GM12878 (cell line): Measurements from ENCODE around the gene RAPGEF4. TPM values are rescaled to one million over a fixed set of nuclear protein-coding genes. Genes with fewer than 3 reads are reported as not detected.

Experiments
- ATAC-seq: fragments of 200-7000 bp; cut with Tn5 transposase; 3 replicates; pipeline ENCODE4 v1.9.1; 2020; ENCODE audit warnings: mild to moderate bottlenecking, moderate library complexity
- BruUV-seq: library from RNA; stranded (reverse); fragments of 400-500 nt; replicated peaks from 2 replicates; lab custom pipeline; 2021; lab: Mats Ljungman, UMichigan
- CTCF ChIA-PET: fragments of 300-600 bp; sonication (Branson Sonifier 250); formaldehyde crosslinking; extraction: SDS; loops from one replicate; lab custom pipeline; 2021; ENCODE audit warnings: inconsistent platforms; lab: Yijun Ruan, JAX
- POLR2A ChIA-PET: fragments of 350-600 bp; formaldehyde crosslinking; extraction: SDS; loops from one replicate; lab custom pipeline; 2021; ENCODE audit warnings: inconsistent platforms; lab: Charles Lee
- RAD21 ChIA-PET: fragments of 300-600 bp; sonication (Branson Sonifier 250); formaldehyde crosslinking; loops from one replicate; lab custom pipeline; 2023; ENCODE audit warnings: antibody characterized with exemption; ENCODE audit not compliant: unreplicated experiment; lab: Charles Lee
- SMC1A ChIA-PET: fragments of 300-600 bp; sonication (Branson Sonifier 250); formaldehyde crosslinking; loops from one replicate; lab custom pipeline; 2023; ENCODE audit not compliant: unreplicated experiment, uncharacterized antibody; lab: Charles Lee
- DNase-seq: peaks from one replicate; pipeline ENCODE4 v3.0.0-alpha.2; 2011; ENCODE audit warnings: low read depth, low spot score
- FAIRE-seq: peaks from 3 replicates; lab custom pipeline; 2011; peaks lifted over from hg19 to GRCh38; lab: Jason Lieb, UNC
- H2AFZ ChIP-seq: 2 replicates; pipeline ENCODE4 v1.6.0; 2011; ENCODE audit warnings: low read depth, low read length, control low read depth; ENCODE audit not compliant: control insufficient read depth
- H3K27ac ChIP-seq: 2 replicates; pipeline ENCODE4 v1.5.1; 2011; ENCODE audit warnings: control low read depth; ENCODE audit not compliant: control insufficient read depth, insufficient read depth
- H3K27me3 ChIP-seq, 2 experiments: replicated peaks in 1 of 2; 2 replicates each; pipeline versions ENCODE4 v1.6.0 to v1.6.1; 2011; ENCODE audit warnings: low read length in 1 of 2; ENCODE audit not compliant: control insufficient read depth in 2 of 2, insufficient read depth in 2 of 2
- H3K36me3 ChIP-seq, 2 experiments: 2 replicates each; pipeline ENCODE4 v1.5.1; 2011; ENCODE audit warnings: low read length in 1 of 2; ENCODE audit not compliant: control insufficient read depth in 2 of 2, insufficient read depth in 2 of 2
- H3K4me1 ChIP-seq: 2 replicates; pipeline ENCODE4 v1.6.1; 2011; ENCODE audit warnings: mild to moderate bottlenecking, low read length, moderate library complexity, mixed read lengths; ENCODE audit not compliant: control insufficient read depth, insufficient read depth
- H3K4me2 ChIP-seq: 2 replicates; pipeline ENCODE4 v1.6.0; 2011; ENCODE audit warnings: control low read depth; ENCODE audit not compliant: control insufficient read depth, insufficient read depth
- H3K4me3 ChIP-seq: fragments of 200-600 bp; sonication (generic); 2 replicates; pipeline ENCODE4 v1.5.1; 2016
- H3K79me2 ChIP-seq: 2 replicates; pipeline ENCODE4 v1.6.0; 2011; ENCODE audit warnings: low read length; ENCODE audit not compliant: control insufficient read depth, insufficient read depth
- H3K9ac ChIP-seq: 2 replicates; pipeline ENCODE4 v1.8.0; 2011; ENCODE audit warnings: low read length, control low read depth, mixed read lengths; ENCODE audit not compliant: control insufficient read depth, insufficient read depth
- H3K9me3 ChIP-seq: replicated peaks from 3 replicates; pipeline ENCODE4 v1.5.1; 2011; ENCODE audit warnings: mild to moderate bottlenecking, low read length; ENCODE audit not compliant: control insufficient read depth, insufficient read depth
- H4K20me1 ChIP-seq: 2 replicates; pipeline ENCODE4 v1.6.0; 2011; ENCODE audit not compliant: control insufficient read depth, insufficient read depth
- BCL11A ChIP-seq: IDR thresholded peaks from 2 replicates; pipeline ENCODE4 v1.6.1; 2011; ENCODE audit warnings: low read depth, low read length
- EED ChIP-seq: sonication (generic); IDR thresholded peaks from 2 replicates; pipeline ENCODE4 v1.6.1; 2016; ENCODE audit warnings: antibody characterized with exemption, low read depth
- IKZF1 ChIP-seq: fragments of 450-650 bp; conservative IDR thresholded peaks from 2 replicates; pipeline ENCODE4 v1.6.1; 2017; ENCODE audit warnings: antibody characterized with exemption, mild to moderate bottlenecking
- JUNB ChIP-seq: IDR thresholded peaks from 2 replicates; pipeline ENCODE4 v1.6.1; 2016; ENCODE audit warnings: antibody characterized with exemption, mild to moderate bottlenecking
- NR2F1 ChIP-seq: fragments of 450-650 bp; conservative IDR thresholded peaks from 2 replicates; pipeline ENCODE4 v1.6.1; 2017; ENCODE audit warnings: mild to moderate bottlenecking
- POU2F2 ChIP-seq: IDR thresholded peaks from 3 replicates; pipeline ENCODE4 v1.6.1; 2011; ENCODE audit warnings: low read depth, mild to moderate bottlenecking, low read length, borderline replicate concordance
- RUNX3 ChIP-seq: IDR thresholded peaks from 2 replicates; pipeline ENCODE4 v1.6.1; 2012; ENCODE audit warnings: low read length, inconsistent platforms
- SPI1 ChIP-seq: IDR thresholded peaks from 2 replicates; pipeline ENCODE4 v1.6.1; 2011; ENCODE audit warnings: low read depth, mild to moderate bottlenecking, low read length, moderate library complexity, borderline replicate concordance; ENCODE audit not compliant: insufficient read depth
- WGBS: methylation state at CpG from one replicate; pipeline ENCODE4 v1.1.6; 2016; ENCODE audit warnings: low lambda C conversion rate; ENCODE audit not compliant: insufficient replicate concordance, insufficient coverage; ENCODE audit errors: missing lambda C conversion rate; 5-methylcytosine and 5-hydroxymethylcytosine counted together
- in situ Hi-C: fragments of 300-500 bp; cut with MboI; formaldehyde crosslinking; loops from 9 replicates; pipeline ENCODE4 v1.14.3; 2018; ENCODE audit warnings: mixed read lengths
- intact Hi-C: fragments of 100-400 bp; cut with micrococcal nuclease; formaldehyde crosslinking; loops from one replicate; pipeline ENCODE4 v1.14.2; 2022; ENCODE audit not compliant: unreplicated experiment
- polyA plus RNA-seq, 11 experiments: library from polyadenylated mRNA; depleted of rRNA in 4 of 11; unstranded in 6 of 11; stranded (reverse) in 5 of 11; fragments of >200 nt; fragmentation: Nextera tagmentation in 4 of 11; fragmentation: Illumina TruSeq in 1 of 11; extraction: Ambion mirVana in 4 of 11; extraction: Trizol in 1 of 11; gene quantifications; 1 replicate in 1 of 11; 2 replicates in 10 of 11; pipeline versions ENCODE4 v1.2.1 to v1.2.3, GENCODE V29; 2011 to 2016; ENCODE audit warnings: inconsistent platforms in 2 of 11, missing spikeins in 2 of 11, low read depth in 1 of 11
- total RNA-seq, 4 experiments: library from RNA; depleted of rRNA in 3 of 4; stranded (reverse); fragments of >200 nt in 3 of 4; fragmentation: Illumina TruSeq in 1 of 4; extraction: Trizol in 1 of 4; gene quantifications; 2 replicates each; pipeline versions ENCODE4 v1.2.1 to v1.2.3, GENCODE V29; 2013 to 2021
- TF ChIP-seq, protein P1 (sequence below): IDR thresholded peaks from 2 replicates; pipeline ENCODE4 v1.6.1; 2012; ENCODE audit warnings: low read length, inconsistent platforms
- TF ChIP-seq, protein P2 (sequence below): IDR thresholded peaks from 2 replicates; pipeline ENCODE4 v1.6.1; 2011; ENCODE audit warnings: low read depth, mild to moderate bottlenecking, low read length, moderate library complexity, borderline replicate concordance; ENCODE audit errors: extremely low read depth

Gene RAPGEF4
- total and polyA plus RNA-seq, 10 of the 15 experiments (the other 5 are each of a cell fraction or from before 2014, with no cell fraction given), result 0.18 TPM; not detected in 8

DNA sequence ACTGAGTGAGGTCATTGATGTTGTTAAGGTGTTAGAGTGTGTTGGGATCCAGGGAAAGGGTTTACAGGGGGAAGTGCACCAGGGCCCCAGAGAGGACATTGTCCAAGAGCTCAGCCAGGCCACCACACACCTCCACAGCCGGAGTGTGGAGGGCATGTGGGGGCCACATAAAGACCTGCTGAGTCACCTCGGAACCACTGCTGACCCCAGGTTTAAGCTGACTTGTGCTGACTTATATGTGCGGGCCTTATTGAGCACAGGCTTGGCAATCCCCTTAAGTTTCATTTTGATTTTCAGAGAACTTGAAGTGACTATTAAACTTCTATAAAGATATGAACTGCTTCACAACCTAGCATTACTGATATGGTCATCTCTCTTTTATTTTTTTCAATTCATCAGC lies 173.8 kb downstream of the RAPGEF4 start:
- CTCF ChIA-PET, result interaction anchor here (1.4 kb wide), 1 partner anchor 23 kb away, joined by 7 read pairs; no protein-coding TSS in a partner anchor
- Histone ChIP-seq H3K36me3 (no peaks in the 10 kb centered on the region), H3K4me1 (peaks cover 3% of the 10 kb centered on the region; the same call in 1 of the 2 replicates), H3K9ac (no peak overlapping the region), H4K20me1 (no peaks in the 10 kb centered on the region), H3K79me2 (no peaks in the 10 kb centered on the region), H3K9me3 (no peaks in the 10 kb centered on the region), H3K27ac (no peak overlapping the region), H3K4me3 (no peak overlapping the region), H2AFZ (no peak overlapping the region), H3K27me3 (no peaks in the 10 kb centered on the region), H3K4me2 (no peak overlapping the region)
- ATAC-seq (peak; percentile 89), DNase-seq (no peak), FAIRE-seq (no peak)
- intact Hi-C loops (no loop called here), in situ Hi-C loops (no loop called here)
- RAD21 ChIA-PET, result no interaction called here
- TF ChIP-seq NR2F1 (peak; percentile 63), RUNX3 (peak; percentile 55), EED (0 out of 2 replicates have a peak, but pooled peaks have one; percentile 27), IKZF1 (0 out of 2 replicates have a peak, but pooled peaks have one; percentile 18), BCL11A (0 out of 2 replicates have a peak, but pooled peaks have one; percentile 20), JUNB (peak; percentile 67), POU2F2 (no peak), SPI1 (0 out of 2 replicates have a peak, but pooled peaks have one; percentile 18)
- TF ChIP-seq, protein P1, sequence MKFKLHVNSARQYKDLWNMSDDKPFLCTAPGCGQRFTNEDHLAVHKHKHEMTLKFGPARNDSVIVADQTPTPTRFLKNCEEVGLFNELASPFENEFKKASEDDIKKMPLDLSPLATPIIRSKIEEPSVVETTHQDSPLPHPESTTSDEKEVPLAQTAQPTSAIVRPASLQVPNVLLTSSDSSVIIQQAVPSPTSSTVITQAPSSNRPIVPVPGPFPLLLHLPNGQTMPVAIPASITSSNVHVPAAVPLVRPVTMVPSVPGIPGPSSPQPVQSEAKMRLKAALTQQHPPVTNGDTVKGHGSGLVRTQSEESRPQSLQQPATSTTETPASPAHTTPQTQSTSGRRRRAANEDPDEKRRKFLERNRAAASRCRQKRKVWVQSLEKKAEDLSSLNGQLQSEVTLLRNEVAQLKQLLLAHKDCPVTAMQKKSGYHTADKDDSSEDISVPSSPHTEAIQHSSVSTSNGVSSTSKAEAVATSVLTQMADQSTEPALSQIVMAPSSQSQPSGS, result 0 out of 2 replicates have a peak, but pooled peaks have one; percentile 35
- TF ChIP-seq, protein P2, sequence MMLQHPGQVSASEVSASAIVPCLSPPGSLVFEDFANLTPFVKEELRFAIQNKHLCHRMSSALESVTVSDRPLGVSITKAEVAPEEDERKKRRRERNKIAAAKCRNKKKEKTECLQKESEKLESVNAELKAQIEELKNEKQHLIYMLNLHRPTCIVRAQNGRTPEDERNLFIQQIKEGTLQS, result no peak
- BruUV-seq, result no TSS peak
- POLR2A ChIA-PET, result no interaction called here
- SMC1A ChIA-PET, result interaction anchor here (1.2 kb wide), 1 partner anchor 10 kb away, joined by 3 read pairs; no protein-coding TSS in a partner anchor
- WGBS, result 5% methylated on average over 3 of the region's 3 CpGs
